Hindlimb muscle (tissue), 1 donor: ENCODE results near the gene ZNF41. TPM values are rescaled to one million over a fixed set of nuclear protein-coding genes. Genes with fewer than 3 reads are reported as not detected.

ENCODE experiments used
- DNase-seq: peaks from one replicate; pipeline ENCODE4 v3.0.0-alpha.2; 2013
- polyA plus RNA-seq: library from polyadenylated mRNA; unstranded; fragments of 120-200 nt; gene quantifications from one replicate; pipeline ENCODE4 v1.2.1, GENCODE V29; 2013; ENCODE audit not compliant: insufficient read length

ZNF41 gene
- polyA plus RNA-seq, 1 donor = 10.7 TPM

DNA sequence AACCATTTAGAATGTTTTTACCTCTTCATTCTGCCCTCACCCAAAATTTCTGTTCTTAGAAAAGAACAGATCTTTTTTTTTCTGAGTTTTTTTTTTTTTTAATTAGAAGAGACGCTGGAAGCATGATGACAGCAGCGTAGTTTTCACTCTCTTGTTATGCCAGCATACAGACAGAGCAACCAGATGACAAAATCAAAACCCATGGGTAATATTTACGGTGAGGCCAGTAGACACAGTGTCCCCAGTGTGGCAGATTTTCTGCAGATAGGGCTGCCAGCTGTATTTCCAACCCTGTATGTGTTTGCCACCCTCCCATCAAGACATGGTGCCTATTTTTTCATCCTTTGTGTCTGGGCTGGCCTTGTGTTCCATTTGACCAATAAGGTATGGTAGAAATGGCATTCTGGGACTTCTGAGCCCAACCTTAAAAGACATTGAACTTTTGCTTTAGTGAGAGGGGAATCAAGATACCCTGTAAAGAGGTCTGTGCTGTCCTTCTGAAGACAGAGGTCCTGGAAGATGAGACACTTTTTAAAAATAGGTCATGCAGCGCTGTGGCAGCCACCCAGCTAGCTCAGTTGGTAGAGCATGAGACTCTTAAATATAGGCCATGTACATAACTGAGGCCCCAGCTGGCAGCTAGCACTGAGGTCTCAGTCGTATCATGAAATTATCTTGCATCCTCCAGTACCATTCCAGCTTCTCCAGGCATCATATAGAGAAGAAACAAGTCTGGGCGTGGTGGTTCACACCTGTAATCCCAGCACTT lies 6.7 kb upstream of the ZNF41 start:
- DNase-seq = no peak

DNA sequence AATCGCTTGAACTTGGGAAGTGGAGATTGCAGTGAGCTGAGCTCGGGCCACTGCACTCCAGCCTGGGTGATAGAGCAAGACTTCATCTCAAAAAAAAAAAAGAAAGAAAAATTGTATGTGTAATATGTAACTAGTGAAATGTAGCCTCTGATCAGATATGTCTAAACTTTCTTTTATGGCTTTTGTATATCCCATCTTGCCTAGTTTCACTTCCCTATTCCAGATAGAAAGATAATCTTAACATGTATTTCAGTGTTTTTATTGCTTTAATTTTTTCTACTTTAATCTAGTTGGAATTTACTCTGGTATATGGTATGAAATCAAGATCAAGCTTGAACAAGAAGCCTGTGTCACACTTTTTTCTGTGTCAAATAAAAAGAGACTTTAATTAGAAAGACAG lies 1.9 kb upstream of the ZNF41 start:
- no peak for DNase-seq

DNA sequence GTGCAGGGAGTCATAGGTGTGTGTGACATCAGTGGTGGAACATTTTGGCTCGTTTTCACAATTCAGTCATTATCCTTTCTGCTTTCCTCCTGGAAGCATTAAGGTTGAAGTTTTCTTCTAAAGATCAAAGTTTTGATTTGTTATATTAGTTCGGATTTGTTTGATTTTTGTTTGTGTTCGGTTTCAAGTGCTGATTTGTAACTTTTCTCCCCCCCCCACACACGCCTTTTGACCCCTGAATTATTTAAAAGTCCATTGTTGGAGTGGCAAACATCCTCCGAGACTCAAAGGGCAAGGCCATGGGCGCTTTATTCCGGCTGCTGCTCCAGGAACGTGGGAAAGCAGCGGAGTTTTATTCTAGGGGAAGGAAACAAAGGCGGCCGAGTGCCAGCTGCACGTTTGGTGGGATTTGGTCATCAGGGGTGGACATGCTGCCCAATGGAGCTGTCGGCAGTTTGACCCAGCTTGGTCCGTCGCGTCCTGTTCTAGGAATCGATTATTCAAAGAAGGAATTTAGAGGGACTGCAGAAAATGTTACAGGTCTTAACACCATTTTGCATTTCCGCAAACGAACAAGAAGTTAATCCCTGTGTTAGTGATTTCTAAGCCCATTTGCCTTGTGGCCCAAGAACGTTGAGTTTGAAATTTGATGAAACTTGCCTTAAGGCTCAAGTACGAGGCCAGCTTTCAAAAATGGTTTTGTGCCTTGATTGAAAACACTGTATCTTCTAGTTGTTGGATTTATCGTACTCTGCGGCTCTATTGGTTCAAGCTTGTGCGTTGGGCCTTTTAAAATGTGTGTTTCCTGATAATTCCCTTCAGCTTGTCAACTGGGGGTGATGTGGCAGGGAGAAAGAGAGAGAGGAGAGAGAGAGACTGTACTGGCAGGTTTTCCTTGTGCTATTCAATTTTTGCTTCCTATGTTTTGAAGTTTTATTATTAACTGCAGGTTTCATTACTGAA lies 565 bp upstream of the ZNF41 start:
- DNase-seq = peak; percentile 46

DNA sequence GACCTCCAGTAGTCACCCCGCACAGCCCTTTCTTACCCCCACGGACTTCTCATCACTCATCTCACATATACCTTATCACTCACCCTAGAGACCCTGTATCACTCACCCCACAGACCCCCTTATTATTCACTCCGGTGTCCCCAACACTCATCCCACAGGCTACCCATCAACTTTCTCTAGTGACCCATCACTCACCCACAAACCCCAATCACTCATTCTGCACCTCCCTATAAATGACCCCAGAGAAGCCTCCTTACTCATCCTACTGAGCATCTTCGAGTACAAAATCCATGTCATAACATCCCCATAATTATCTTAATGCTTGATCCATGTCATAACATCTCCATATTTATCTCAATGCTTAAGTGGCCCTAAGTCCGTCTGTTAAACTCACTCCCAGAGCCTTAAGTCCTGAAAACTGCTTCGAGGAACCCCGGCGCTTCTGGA lies 934 bp downstream of the ZNF41 start:
- DNase-seq = no peak

DNA sequence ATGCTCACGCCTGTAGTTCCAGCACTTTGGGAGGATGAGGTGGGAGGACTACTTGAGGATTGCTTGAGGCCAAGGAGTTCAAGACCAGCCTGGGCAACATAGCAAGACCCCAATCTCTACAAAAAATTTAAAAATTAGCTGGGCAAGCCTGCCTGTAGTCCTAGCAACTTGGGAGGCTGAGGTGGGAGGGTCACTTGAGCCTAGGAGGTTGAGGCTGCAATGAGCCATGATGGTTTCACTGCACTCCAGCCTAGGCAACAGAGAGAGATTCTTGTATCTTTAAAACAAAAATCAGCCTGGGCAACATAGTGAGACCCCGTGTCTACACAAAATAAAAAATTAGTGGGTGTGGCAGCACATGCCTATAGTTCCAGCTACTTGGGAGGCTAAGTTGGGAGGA lies 1.9 kb downstream of the ZNF41 start:
- DNase-seq = no peak

DNA sequence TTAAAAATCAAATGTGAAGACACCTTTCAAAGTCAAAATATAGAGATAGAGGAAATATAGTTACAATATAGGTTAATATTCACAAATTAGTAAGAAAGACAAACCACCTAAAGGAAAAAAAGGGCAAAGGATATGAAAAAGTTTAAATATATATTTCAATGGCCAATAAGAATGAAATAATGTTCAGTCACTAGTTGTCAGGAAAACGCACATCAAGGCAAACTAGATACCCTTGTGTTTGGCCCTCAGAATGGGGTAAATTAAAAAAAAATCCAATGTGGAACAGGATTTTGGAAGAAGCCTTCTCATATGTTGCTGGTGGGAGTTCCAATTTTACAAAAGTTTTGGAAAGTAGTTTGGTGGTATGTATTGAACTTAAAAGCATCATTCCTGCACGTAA lies 2.4 kb downstream of the ZNF41 start:
- DNase-seq = no peak

DNA sequence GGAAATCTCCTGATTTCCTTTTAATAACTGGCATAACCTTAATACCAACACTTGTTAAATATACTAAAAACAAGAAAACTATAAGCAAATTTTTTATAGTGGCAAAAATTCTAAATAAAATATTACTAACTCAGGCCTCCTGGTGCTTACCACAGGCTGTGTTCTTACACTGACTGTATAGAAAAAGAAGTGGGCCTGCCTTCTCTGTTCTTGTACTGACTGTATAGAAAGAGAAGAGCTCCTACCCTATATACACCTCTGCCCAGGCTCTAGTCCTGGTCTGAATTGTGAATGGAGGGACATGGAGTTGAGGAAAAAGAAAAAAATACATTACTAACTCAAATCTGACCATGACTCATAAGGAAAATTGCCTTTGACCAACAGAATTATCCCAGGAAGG lies 7.5 kb downstream of the ZNF41 start:
- DNase-seq = no peak

DNA sequence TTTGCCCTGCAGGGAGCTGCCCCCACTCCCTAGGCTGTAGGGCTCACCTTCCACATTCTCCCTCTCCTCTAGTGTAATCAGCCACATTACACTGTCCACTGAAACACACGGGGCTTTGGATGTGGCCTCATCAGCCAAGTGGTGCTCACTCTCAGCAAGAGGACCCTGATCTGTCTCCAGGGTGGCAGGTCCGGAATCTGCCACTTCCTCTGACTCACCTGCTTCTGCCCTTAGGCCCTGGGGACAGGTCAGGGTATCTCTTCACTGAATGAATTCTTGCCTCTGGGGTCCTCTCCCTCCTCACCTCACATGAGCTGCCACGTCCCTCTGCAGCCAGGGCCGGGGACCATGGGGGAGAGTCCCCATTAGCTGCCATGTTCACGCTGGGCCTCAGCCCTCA lies 15.9 kb downstream of the ZNF41 start:
- DNase-seq = no peak

DNA sequence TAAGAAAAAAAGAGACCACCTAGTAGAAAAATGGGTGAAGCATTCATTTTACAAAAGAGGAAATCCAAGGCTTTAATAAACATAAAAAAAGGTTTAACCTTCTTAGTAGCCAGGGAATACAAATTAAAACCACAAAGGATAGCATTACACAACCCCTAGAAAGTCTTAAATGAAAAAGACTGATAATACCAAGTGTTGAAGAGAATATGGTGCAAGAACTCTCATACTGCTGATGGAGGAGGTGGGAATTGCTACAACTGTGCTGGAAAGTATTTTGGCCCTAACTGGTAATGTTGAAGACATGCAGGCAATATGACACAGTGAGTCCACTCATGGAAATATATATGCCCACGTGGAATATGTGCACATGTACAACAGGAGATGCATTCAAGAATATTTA lies 22.5 kb downstream of the ZNF41 start:
- no peak for DNase-seq

DNA sequence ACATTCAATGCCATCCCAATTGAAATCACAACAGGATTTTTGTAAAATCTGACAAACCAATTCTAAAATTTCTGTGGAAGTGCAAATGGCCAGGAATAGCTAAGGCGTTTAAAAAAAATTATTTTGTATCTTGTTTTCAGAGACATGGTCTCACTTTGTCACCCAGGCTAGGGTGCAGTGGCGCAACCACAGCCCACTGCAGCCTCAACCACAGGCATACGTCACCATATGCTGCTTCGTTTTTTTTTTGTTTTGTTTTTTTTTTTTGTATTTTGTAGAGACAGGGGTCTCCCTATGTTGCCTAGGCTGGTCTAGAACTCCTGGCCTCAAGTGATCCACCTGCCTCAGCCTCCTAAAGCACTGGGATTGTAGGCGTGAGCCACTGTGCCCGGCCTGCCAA lies 24.5 kb downstream of the ZNF41 start:
- no peak for DNase-seq

DNA sequence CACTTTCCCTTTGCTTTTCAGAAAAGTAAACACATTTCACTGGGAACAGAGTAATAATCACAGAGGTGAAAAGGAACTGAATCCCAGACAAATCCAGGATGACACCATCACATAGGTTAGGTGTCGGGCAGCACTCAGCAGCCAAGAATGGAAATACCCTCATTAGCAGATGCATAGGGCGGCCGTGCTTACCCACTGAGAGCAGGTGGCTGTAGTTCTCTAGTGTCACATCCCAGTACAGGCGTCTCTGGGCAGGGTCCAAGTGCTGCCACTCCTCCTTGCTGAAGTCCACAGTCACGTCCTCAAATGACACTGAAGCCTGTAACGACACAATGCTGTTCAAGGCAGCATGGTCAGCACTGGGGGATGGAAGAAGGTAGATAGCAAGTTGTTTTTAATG lies 26.9 kb downstream of the ZNF41 start:
- DNase-seq = no peak

DNA sequence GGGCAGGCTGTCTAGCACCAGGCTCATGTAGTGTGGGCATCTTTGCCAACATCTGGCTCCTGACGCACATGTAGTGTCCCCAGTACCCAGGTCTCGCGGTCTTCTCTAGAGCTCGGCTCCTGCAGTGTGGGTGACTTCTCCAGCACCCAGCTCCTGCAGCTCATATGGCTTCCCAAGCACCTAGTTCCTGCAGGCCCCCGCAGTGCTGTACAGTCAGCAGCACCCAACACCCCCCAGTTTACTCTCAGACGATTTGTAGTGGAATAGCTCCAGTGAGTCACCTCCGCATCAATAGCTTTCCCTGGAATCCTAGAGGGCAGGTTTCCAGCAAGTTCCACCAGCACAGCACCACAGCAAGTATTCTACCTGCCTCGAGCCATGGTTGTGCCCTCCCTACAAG lies 30.9 kb downstream of the ZNF41 start:
- no peak for DNase-seq

DNA sequence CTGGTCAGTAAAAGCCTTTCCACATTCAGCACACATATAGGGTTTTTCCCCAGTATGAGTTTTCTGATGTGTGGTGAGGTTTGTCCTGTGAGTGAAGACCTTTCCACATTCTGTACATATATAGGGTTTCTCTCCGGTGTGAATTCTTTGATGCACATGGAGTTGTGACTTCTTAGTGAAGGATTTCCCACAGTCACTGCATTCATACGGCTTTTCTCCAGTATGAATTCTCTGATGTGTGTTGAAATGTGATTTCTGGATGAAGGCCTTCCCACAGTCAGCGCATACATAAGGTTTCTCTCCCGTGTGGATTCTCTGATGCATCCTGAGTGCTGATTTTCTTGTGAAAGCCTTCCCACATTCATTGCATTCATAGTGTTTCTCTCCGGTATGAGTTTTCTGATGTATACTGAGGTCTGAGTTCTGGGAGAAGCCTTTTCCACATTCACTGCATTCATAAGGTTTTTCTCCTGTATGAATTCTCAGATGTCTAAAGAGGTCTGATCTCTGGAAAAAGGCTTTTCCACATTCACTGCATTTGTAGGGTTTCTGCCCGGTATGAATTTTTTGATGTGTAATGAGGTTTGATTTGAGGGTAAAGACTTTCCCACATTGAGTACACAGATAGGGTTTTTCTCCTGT lies 34.7 kb downstream of the ZNF41 start:
- no peak for DNase-seq

DNA sequence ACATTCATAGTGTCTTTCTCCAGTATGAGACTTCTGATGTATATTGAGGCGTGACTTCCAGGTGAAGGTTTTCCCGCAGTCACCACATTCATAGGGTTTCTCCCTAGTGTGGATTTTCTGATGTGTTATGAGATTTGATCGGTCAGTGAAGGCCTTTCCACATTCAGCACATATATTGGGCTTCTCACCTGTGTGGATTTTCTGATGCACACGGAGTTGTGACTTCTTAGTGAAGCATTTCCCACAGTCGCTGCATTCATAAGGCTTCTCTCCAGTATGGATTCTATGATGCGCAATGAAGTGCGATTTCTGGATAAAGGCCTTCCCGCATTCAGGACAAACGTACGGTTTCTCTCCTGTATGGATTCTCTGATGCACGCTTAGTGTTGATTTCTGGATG lies 35.4 kb downstream of the ZNF41 start:
- no peak for DNase-seq

DNA sequence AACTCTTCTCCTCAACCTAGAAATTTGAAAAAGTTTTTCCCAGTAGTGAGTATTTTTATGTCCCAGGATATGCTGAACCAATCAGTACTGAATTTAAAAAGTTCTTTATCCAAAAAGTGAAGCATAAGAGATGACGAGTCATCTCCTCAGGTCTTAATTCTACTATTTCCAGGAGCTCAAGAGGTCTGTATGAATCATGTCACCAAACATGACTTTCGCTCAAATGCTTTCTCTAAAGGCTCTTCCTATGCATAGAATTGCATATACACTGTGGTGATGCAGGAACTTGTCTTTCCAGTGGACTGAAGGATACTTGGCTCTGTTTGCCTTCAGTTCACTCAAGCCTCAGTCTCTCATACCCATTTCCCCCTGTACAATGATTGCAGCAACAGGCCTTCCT lies 36.1 kb downstream of the ZNF41 start:
- no peak for DNase-seq

DNA sequence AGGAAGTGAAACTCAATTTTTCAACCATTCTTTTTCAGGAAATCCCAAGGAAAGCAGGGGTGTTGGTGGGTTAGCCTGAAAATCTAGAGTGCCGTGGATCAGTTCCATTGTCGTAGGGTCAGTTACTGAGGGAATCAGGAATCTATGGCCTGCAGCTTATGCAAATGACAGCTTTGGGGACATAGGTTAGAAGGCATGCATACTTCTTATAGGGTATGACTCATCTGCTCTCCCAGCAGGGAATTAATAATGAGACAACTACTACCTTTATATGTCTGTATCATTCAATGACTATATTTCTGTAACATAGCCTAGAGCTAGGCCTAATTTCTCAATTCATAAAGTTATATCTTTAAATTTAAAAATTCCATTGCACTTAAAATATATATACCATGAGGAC lies 36.6 kb downstream of the ZNF41 start:
- DNase-seq = no peak

DNA sequence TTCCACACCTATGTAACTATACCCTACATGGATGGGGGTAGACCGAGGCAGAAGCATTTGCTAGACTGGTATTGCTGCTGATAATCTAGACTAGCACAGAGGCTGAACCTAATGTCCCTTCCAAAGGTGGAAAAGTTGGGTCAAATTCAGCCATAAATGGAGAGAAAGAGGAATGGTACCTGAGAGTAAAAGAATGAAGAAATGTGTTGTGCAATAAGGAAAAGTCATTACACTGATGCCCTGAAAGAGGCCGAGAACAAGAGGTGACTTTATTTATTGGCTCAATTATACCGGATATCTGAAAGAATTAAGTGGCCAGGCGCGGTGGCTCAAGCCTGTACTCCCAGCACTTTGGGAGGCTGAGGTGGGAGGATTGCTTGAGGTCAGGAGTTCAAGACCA lies 52.1 kb downstream of the ZNF41 start:
- DNase-seq = no peak

DNA sequence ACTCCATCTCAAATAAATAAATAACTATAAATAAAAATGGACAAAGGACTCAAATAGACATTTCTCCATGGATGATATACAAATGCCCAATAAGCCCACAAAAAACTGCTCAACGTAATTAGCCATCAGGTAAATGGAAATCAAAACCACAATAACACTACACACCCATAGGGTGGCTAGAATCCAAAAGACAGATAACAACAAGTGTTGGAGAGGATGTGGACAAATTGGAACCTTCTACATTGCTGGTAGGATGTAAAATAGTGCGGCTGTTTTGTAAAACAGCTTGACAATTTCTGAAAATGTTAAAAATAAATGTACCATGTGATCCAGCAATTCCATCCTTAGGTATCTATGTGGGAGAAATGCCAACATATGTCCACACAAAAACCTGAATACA lies 60.6 kb downstream of the ZNF41 start:
- no peak for DNase-seq

DNA sequence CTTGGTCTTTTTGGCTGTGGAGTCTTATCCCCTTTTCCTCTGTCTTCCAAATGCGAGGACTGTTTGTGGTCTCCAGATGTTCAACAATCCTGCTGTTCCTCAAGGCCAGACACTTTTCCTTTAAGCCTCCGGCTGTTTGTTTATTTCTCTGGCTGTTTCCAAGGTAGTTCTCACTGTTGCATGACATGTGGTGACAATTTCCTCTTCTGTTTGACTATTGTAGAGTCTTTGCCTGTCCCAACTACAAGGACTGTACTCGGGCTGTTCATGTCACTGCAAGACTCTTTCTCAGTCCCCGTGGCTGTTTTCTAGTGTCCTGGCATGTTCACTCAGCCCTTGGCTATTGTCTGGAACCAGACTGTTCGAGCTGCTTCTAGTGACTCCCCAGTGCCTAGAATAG lies 62.1 kb downstream of the ZNF41 start:
- no peak for DNase-seq

DNA sequence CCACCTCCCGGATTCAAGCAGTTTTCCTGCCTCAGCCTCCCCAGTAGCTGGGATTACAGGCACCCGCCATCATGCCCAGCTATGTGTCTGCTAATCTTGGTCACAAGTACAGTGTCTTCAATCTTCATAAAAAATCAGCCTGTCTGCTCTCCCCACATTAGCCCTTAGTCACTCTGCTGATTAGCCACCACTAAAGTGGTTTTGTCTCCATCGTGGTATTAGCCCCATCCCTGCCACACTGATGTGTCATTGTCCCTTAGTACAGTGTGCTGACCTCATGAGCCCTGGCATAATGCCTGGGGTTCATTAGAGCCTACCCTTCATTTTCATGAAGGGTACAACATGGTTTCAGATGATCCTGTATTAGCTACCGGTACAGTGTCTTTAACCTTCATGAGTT lies 62.8 kb downstream of the ZNF41 start:
- DNase-seq = no peak

DNA sequence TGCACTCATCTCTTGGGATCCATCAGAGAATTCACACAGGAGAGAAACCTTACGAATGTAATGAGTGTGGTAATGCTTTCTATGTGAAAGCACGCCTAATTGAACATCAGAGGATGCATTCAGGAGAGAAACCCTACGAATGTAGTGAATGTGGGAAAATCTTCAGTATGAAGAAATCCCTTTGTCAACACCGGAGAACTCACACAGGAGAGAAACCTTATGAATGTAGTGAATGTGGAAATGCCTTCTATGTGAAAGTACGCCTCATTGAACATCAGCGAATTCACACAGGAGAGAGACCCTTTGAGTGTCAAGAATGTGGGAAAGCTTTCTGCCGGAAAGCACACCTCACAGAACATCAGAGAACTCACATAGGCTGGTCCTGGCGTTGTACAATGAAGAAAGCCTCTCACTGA lies 69.8 kb downstream of the ZNF41 start:
- DNase-seq = no peak
